Ascending aorta (tissue), 2 donors: ENCODE measurements around the gene AIF1. TPM values are rescaled to one million over a fixed set of nuclear protein-coding genes. Genes with fewer than 3 reads are reported as not detected.
"Not testable (repeated sequence)": the region's sequence is repeated elsewhere in the genome, so short reads cannot be mapped to it uniquely, and the experiment has no call there.

Experiments
- DNase-seq, 2 donors: peaks; one replicate each; pipeline ENCODE4 v3.0.0-alpha.2; 2019; ENCODE audit warnings: low spot score in 2 of 2
- H3K27ac ChIP-seq, 2 donors: fragments of 200-600 bp; sonication (generic); one replicate each; pipeline ENCODE4 v1.5.1; 2016 to 2017; ENCODE audit warnings: mild to moderate bottlenecking in 1 of 2
- H3K27me3 ChIP-seq: fragments of 200-600 bp; sonication (generic); one replicate; pipeline ENCODE4 v1.5.1; 2017
- H3K36me3 ChIP-seq, 2 donors: fragments of 200-600 bp; sonication (generic); one replicate each; pipeline ENCODE4 v1.5.1; 2016
- H3K4me1 ChIP-seq, 2 donors: fragments of 200-600 bp; sonication (generic); one replicate each; pipeline ENCODE4 v1.5.1; 2016 to 2017; ENCODE audit warnings: mild to moderate bottlenecking in 1 of 2
- H3K4me3 ChIP-seq, 2 donors: fragments of 200-600 bp; sonication (generic); one replicate each; pipeline ENCODE4 v1.5.1; 2016 to 2017; ENCODE audit warnings: mild to moderate bottlenecking in 1 of 2
- H3K9me3 ChIP-seq, 2 donors: fragments of 200-600 bp; sonication (generic); one replicate each; pipeline ENCODE4 v1.5.1; 2016
- intact Hi-C: fragments of 100-400 bp; cut with DNase I; formaldehyde crosslinking; loops from one replicate; pipeline ENCODE4 v1.15.1; 2023
- total RNA-seq: library from RNA; depleted of rRNA; stranded (reverse); fragments of >200 nt; gene quantifications from one replicate; pipeline ENCODE4 v1.1.0, GENCODE V29; 2016
- TF ChIP-seq, protein P1 (sequence below), 3 experiments: fragments of 200-600 bp in 2 of 3; fragments of 450-650 bp in 1 of 3; sonication (generic) in 2 of 3; IDR thresholded peaks; one replicate each; pipeline ENCODE4 v1.5.1; 2016 to 2019; ENCODE audit warnings: antibody characterized with exemption in 3 of 3, mild to moderate bottlenecking in 1 of 3, moderate library complexity in 1 of 3

AIF1 gene
- total RNA-seq, 1 donor from 2014 or later = 1.7 TPM

GRCh38 chr6:31585491-31585890, 29.5 kb upstream of the AIF1 start:
- Histone ChIP-seq H3K4me1 (peaks cover 0 to 12% of the 10 kb centered on the region in 2 donors), H3K36me3 (no peaks in the 10 kb centered on the region), H3K27me3 (no peaks in the 10 kb centered on the region), H3K9me3 (no peaks in the 10 kb centered on the region), H3K4me3 (no peak overlapping the region), H3K27ac (no peak overlapping the region)
- DNase-seq = no peak
- TF ChIP-seq, protein P1, sequence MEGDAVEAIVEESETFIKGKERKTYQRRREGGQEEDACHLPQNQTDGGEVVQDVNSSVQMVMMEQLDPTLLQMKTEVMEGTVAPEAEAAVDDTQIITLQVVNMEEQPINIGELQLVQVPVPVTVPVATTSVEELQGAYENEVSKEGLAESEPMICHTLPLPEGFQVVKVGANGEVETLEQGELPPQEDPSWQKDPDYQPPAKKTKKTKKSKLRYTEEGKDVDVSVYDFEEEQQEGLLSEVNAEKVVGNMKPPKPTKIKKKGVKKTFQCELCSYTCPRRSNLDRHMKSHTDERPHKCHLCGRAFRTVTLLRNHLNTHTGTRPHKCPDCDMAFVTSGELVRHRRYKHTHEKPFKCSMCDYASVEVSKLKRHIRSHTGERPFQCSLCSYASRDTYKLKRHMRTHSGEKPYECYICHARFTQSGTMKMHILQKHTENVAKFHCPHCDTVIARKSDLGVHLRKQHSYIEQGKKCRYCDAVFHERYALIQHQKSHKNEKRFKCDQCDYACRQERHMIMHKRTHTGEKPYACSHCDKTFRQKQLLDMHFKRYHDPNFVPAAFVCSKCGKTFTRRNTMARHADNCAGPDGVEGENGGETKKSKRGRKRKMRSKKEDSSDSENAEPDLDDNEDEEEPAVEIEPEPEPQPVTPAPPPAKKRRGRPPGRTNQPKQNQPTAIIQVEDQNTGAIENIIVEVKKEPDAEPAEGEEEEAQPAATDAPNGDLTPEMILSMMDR (IDR thresholded peaks at IDR 0.05) = no peak
- intact Hi-C loops = no loop called here

DNA sequence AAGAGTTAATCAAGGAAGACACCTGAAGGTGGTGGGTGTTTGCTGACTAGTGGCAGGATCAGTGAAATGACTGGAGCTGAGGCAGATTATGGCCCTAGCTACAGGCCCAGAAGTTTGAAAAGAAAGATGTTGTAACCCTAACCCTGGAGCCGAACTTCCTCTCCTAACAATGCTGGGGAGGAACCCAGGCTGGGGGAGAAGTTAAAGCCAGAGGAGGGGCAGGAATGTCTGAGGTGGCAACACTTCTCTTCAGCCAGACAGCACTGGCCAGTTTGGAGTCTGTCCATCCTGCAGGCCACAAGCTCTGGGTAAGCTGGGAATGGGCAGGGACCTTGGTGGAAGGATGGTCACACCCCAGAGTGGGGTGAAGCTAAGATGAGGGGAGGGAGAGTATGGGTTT, 29.0 kb upstream of the AIF1 start, which contains the start of gene LST1:
TSS of gene LST1 (plus strand) at position 270 of the 400 bp plus-strand sequence. CDS start 1,023 bp downstream, outside the sequence.
- Histone ChIP-seq H3K27ac (no peak within 1 kb of the TSS), H3K9me3 (no peaks in the 10 kb centered on the region), H3K4me3 (no peak within 1 kb of the TSS), H3K4me1 (peaks cover 0 to 12% of the 10 kb centered on the region in 2 donors), H3K27me3 (no peaks in the 10 kb centered on the region), H3K36me3 (no peaks in the 10 kb centered on the region)
- intact Hi-C loops = no loop called here
- TF ChIP-seq, protein P1 (IDR thresholded peaks at IDR 0.05) = no peak
- no peak for DNase-seq

DNA sequence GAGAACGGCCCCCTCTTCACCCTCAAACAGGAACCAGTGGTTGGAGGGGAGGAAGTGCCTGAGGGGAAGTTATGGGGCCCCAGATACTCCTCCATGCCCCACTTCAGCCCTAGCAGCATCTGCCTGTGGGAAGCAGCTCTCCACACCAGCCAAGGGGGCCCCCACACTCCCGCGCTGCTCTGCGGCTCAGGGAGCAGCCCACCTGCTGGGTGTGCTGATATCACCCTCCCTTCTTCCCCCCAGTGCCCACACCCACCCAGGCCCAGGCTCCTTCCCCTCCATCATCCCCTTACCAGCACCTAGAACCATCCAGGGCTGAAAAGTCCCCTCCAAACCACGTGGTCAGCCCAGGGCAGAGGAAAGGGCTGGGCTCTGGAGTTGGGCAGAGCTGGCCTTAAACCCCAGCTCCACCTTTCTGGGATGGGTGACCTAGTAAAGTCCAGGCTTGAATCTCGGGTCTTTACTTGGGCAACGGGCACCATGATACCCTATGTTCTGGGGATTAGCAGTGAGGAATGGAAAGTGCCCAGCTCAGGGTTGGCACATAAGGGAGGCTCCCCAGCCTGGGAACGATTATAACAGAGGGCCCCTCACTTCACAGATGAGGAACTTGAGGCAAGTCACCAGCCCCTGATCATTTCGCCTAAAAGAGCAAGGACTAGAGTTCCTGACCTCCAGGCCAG, 28.3 kb upstream of the AIF1 start:
- Histone ChIP-seq H3K4me1 (peaks cover 0 to 8% of the 10 kb centered on the region in 2 donors), H3K36me3 (no peaks in the 10 kb centered on the region), H3K4me3 (no peak overlapping the region), H3K9me3 (no peaks in the 10 kb centered on the region), H3K27ac (no peak overlapping the region), H3K27me3 (no peaks in the 10 kb centered on the region)
- TF ChIP-seq, protein P1 (IDR thresholded peaks at IDR 0.05) = no peak
- intact Hi-C loops = no loop called here
- no peak for DNase-seq

DNA sequence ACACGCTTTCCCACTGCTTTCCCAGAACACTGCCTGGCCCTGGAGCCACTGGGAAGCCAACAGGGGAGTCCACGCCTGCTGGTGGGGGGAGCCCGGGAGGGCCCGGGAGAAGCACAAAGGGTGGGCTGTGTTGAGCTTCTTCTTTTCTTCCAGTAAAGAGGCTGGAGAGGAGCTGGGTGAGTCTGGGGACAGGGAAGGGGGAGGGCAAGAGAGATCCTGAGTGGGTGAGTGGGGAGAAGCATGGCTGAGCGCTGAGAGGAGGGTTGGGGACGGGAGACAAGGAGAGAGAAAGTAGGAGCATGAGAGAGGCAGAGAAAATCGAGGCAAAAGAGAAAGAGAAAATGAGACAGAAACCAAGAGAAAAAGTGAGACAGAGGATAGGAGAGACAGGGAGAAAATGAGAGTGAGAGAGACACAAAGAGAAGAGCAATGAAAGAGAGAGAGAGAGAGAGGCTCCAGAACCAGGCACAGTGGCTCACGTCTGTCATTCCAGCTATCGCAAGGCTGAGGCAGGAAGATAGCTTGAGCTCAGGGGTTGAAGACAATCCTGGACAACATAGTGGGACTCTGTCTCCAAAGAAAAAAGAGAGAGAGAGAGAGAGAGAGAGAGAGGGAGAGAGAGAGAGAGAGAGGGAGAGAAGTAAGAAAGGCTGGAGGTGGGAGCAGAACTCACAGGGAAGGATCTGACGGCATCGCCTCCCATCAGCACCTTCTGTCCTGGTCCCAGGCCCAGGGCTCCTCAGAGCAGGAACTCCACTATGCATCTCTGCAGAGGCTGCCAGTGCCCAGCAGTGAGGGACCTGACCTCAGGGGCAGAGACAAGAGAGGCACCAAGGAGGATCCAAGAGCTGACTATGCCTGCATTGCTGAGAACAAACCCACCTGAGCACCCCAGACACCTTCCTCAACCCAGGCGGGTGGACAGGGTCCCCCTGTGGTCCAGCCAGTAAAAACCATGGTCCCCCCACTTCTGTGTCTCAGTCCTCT, 26.9 kb upstream of the AIF1 start:
- no peaks in the 10 kb centered on the region for H3K36me3 ChIP-seq
- no peak overlapping the region for H3K4me3 ChIP-seq
- intact Hi-C loops = no loop called here
- H3K4me1 ChIP-seq = no peaks in the 10 kb centered on the region
- no peak for DNase-seq
- H3K27ac ChIP-seq = no peak overlapping the region
- TF ChIP-seq, protein P1 (IDR thresholded peaks at IDR 0.05) = no peak
- no peaks in the 10 kb centered on the region for H3K27me3 ChIP-seq
- no peaks in the 10 kb centered on the region for H3K9me3 ChIP-seq

DNA sequence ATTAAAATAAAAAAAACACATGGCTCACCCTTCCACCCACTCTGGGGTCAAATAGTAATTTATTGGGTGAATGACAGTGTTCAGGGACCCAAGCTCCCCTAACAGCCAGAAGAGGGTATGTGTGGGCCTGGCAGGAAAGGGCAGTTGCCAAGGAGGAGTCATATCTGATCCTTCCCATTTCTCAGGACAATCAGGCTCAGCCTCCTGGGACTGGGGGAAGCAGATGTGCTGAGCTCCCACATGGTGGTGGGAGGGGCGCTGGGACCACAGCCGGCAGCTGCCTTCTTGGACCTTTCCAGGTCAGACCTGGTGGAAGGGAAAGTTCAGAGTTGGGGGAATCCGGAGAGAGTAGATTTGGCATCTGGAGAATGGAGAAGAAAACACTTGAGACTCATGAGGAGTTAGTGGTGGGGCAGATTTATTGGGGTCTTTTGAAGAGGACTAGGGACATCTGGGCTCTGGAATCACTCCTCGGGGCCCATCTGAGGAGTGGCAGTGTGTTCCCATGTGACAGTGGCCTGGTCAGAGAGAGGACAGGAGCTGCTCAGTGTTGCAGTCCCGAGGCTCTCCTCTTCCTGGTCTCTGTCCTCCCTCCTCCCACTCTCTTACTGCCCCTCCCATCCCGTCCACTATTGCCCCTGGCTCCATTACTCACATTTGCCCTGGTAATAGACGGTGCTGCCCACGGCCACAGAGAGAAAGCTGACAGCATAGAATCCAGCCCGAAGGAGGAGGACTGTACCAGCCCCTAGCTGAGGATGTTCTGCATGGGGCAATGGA, 26.0 kb upstream of the AIF1 start:
- H3K9me3 ChIP-seq = no peaks in the 10 kb centered on the region
- H3K27ac ChIP-seq = no peak overlapping the region
- H3K27me3 ChIP-seq = no peaks in the 10 kb centered on the region
- H3K36me3 ChIP-seq = no peaks in the 10 kb centered on the region
- TF ChIP-seq, protein P1 (IDR thresholded peaks at IDR 0.05) = no peak
- DNase-seq = no peak
- intact Hi-C loops = no loop called here
- H3K4me1 ChIP-seq = no peaks in the 10 kb centered on the region
- H3K4me3 ChIP-seq = no peak overlapping the region

DNA sequence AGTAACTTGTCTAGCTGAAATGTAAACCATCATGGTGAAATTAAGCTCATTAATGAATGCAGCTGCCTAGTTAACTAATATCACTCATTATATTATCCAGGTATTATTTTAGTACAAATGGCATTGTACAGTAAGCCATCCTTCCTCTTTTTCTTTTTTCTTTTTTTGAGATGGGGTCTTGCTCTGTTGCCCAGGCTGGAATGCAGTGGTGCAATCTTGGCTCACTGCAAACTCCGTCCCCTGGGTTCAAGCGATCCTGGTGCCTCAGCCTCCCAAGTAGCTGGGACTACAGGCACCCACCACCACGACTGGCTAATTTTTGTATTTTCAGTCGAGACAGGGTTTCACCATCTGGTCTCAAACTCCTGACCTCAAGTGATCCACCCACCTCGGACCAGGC, 24.3 kb upstream of the AIF1 start:
- H3K27me3 ChIP-seq, intact Hi-C loops, DNase-seq, H3K27ac ChIP-seq, H3K36me3 ChIP-seq, H3K4me1 ChIP-seq, H3K4me3 ChIP-seq, H3K9me3 ChIP-seq: not testable (repeated sequence)
